ENCODE measurements around the gene MEGF11.

MEGF11 gene

DNA sequence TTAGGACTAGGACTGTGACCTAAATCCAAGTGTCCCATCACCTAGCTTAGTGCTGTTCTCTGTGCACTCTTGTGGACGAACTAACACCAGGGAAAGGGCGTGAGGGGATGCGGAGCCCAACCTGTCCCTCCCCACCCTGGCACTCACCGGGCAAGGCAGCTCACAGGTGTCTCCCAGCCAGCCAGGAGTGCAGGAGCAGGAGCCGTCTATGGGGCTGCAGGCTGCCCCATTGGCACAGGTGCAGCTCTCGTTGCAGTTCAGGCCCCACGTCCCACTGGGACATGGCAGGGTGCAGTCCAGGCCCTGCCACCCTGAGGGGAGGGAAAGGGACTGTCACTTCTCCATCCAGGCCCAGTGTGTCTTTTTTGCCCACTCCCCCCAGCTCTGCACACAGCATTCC, 324.0 kb downstream of the MEGF11 start:
- DNase-seq, result no peak

DNA sequence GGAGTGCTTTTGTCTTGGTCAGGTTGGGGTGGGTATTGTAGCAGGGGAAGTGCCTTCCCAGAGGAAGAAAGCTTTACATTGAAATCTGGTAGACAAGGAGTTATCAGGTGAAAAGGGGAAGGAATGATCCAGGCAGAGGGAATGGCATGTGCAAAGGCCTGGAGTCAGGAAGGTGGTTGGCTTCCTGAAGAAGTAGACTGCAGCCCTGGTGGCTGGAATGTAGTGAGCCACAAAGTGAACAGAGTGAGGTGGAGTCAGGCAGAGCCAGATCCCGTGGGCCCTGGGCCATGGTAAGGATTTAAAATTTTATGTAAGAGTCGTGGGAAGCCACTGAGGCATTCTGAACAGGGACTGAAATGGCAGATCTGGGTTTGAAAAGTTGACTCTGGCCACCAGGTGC, 326.0 kb downstream of the MEGF11 start:
- DNase-seq, result no peak

DNA sequence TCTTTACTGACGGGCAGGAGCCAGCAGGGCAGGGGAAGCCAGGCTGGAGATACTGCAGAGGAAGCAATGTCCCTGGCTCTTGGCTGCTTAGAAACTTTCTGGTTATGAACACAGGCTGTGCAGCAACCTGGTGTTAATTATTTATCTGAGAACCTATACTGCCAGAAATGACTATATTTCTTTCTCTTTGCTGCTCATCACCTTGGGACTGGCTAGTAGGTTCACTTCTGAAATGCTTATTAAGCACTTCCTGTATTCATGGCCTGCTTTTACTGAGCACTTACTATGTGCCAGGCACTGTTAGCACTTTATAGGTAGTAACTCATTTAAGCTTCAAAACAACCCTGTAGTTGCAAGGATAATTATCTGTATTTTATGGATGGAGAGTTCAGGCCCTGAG, 326.7 kb downstream of the MEGF11 start:
- no peak for DNase-seq

GRCh38 chr15:65926459-65926858, 327.1 kb downstream of the MEGF11 start:
- DNase-seq, result no peak

DNA sequence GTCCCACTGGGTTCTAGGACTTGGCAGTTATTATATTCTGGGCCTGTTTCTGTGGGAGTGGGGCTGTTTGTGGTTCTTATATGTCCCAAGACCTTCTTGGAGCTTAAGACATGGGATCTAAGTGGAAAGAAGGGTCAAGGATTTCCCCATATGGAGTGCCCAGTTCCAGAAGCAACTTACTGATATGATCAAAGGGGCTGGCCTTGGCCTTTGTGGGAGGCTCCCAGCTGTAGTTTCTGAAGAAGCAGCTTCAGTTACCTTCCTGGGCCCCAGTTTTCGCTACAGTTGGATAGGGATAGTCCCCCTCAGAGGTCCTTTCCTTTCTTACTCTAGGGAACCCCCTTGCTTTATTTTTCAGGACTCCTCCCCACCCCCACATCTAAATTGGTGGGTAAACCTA, 328.2 kb downstream of the MEGF11 start:
- DNase-seq, result no peak

GRCh38 chr15:65924004-65924403, 329.5 kb downstream of the MEGF11 start:
- no peak for DNase-seq

DNA sequence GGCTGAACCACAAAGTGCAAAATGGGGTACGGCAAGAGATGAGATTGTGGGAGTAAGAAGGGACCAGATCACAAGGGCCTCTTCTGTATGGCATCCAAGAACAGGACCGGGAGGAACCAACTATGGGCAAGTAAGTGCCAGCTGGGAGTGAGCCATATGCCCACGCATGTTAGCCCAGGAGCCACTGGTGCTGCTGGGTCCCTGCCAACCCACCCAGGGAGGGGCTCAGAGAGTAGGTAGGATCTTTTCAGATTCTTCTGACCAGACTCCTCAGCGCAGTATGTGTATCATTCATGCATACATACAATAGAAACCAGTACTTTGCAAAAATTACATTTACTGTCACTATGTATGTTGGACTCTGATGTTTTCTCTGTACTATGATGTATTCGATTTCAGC, 330.3 kb downstream of the MEGF11 start:
- no peak for DNase-seq

DNA sequence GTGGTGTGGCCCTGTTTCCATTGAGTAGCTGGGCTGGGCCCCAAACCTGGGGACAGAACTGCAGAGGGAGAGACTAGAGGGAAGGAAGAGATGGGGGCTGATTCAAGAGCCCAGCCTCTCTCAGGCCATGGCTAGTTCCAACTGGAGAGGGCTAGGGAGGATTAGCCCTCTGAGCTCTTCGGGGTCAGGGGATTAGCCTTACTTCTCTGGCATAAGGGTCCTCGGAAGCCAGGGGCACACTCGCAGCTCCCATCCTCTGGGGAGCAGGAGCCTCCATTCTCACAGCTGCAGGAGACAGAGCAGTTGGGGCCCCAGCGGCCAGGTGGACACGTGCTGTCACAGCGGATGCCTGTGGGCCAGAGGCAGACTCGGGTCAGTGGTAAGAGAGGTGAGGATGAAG, 330.9 kb downstream of the MEGF11 start:
- no peak for DNase-seq

- DNase-seq, result no peak
These were observed 331.8 kb downstream of the MEGF11 start for GRCh38 chr15:65921780-65922179.

DNA sequence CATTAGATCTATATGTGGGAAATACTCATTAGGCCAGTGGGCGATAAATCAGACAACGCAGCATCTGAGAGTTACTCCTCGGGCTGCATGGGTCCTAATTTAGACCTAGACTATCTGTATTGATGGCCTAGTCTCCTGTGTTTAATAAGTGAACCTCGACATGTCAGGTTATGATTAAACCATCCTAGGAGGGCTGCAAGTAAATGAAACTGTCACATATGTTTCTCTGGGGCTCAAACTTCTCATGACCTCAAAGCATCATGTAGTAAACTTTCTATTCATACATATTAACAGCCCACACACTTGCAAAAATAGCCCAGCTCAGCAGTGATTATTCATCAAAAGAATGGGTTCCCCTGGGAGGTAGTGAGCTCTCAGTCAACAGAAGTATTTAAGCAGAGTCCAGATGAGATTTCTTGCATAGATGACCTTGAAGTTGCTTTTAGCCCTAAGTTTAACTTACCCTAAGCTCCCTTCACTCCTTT, 332.7 kb downstream of the MEGF11 start:
- DNase-seq, result no peak

GRCh38 chr15:65920121-65920520, 333.4 kb downstream of the MEGF11 start:
- DNase-seq, result no peak

DNA sequence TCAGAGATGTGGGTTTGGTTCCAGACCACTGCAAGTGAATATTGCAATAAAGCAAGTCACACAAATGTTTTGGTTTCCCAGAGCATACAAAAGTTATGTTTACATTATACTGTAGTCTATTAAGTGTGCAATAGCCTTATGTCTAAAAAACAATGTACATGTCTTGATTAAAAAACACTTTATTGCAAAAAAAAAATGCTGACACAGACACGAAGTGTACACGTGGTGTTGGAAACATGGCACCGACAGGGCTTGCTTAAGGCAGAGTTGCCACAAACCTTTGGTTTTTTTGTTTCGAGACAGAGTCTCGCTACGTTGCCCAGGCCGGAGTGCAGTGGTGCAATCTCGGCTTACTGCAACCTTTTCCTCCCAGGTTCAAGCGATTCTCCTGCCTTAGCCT, 334.2 kb downstream of the MEGF11 start:
- no peak for DNase-seq

- DNase-seq, result no peak
These were observed 334.6 kb downstream of the MEGF11 start for GRCh38 chr15:65918945-65919344.

DNA sequence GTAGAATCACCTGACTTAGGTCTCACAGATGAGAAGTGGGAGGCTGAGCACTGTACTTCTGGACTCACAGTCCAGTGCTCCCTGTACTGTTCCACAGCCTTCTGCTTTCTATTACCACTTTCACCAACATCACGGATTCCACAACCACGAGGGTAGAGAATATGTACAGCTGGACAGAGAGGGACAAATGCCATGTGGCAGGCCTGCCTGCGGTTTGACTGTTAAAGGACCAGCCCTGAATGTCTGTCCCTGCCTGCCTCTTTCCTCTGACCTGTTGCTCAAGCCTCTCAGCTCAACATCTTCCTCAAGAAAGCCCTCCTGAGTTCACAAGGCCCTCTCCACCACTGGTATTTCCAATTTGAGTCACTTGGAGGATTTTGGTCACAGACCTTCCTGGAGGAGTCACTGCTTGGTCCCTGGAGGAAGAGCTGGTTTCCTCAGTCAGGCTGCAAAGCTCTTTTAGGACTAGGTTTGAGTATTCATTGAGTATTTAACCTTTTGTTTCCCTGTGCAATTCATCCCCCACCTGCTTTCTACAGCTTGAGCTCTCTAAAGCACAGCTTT, 335.1 kb downstream of the MEGF11 start:
- DNase-seq, result no peak

GRCh38 chr15:65917936-65918335, 335.6 kb downstream of the MEGF11 start:
- DNase-seq, result no peak

DNA sequence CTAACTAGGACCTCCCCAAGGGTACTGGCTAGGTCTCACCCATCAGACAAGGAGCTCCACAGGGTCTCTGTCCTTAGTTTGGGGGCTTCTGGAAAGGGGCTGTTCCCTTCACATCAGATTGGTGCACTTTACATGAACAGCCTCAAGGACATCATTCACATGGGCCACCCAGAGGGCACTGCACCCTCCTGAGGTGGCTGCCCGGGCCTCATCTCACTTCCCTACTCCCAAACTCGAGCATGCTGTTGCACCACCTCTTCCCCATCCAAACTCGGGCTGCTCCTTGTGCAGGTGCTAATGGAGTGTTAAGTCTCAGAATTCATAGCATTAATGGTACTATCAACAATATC, 336.2 kb downstream of the MEGF11 start:
- DNase-seq, result no peak

DNA sequence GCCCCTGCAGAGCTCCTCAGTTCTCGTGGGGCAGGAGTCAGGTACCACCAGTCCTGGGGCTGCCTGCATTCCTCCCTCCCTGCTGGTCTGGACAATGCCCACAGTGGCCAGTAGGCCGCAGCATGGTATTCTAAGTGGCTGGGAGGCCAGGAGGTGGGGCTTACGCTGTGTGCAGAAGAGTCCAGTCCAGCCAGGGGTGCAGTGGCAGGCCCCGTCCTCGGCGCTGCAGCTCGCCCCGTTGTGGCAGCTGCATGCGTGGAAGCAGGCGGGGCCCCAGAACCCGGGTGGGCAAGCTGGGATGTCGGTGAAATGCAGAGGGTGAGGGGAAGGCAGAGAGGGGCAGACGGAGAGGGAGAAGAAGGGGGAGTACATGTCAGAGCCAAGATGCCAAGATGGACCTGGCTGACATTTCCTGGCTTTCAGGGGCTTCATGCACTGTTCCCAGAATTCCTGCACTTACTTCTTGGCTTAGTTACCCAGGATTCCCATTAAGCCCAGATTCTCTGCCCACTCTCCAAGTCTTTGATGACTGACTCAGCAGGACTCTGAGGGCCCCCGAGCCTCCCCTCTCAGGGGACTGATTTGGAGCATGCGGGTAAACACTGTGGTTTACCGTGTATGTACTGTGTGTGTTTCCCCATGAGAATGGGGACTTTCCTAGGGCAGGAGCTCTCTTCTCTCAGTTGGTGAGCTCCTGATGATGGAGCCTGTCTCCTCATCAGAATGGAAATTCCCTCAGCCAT, 336.7 kb downstream of the MEGF11 start:
- no peak for DNase-seq

GRCh38 chr15:65916041-65916663, 337.4 kb downstream of the MEGF11 start:
- DNase-seq, result no peak

- DNase-seq, result no peak
These were observed 338.3 kb downstream of the MEGF11 start for GRCh38 chr15:65914981-65915925.

- no peak for DNase-seq
These were observed 339.2 kb downstream of the MEGF11 start for GRCh38 chr15:65914386-65914785.

DNA sequence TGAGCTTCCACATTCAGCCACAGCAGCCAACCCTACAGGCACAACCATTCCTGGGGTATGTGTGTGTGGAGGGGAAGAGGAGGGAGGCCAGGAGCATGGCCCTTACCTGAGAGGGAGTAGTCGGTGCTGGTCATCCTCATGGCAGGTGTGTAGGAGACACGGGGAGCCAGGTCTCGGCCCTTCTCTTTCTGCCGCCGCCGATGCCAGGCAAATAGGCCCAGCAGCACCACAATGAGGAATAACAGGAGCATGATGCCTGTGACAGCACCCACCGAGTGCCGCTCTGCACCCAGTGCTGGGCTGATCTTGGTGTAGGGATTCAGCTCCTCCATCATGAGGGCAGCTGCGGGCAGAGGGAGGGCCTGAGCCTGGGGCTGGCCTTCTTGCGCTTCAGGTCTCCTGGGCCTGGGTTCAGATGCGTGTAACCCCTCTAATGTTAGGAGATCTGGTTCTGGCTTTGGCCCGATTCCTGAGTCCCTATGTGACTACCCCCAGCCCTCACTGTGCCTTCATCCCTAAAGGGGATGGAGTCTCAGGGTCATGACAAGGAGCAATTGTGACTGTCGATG, 339.8 kb downstream of the MEGF11 start:
- DNase-seq, result no peak

GRCh38 chr15:65912235-65912634, 341.3 kb downstream of the MEGF11 start:
- DNase-seq, result no peak

DNA sequence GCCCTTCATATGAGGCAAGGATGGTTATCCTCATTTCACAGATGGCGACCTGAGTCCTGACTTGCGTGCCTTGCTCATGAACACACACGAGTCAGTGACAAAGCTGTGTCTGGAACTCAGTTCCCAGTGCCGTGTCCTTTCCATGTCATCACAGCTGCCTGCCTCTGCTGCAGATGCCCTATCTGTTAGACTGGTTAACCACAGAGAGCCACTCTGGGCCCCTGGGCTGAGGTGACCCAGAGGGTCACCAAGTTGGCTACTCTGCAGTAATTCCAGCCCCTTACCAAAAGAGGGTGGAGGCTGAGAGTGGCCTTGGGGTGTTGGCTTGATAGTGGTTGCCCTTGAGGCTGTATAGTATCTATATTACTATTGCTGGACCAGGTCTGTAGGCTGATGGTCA, 343.2 kb downstream of the MEGF11 start:
- DNase-seq, result no peak
